Thoracic aorta (tissue), 2 donors: ENCODE results near the gene CCAR1. TPM values are rescaled to one million over a fixed set of nuclear protein-coding genes. Genes with fewer than 3 reads are reported as not detected.
A peak's percentile ranks its signal among the peaks of the same experiment; 100 is the strongest.
"Not testable (repeated sequence)": the region's sequence is repeated elsewhere in the genome, so short reads cannot be mapped to it uniquely, and the experiment has no call there.

Experiments
- ATAC-seq: fragments of 150-250 bp; one replicate; pipeline ENCODE4 v1.8.0; 2017; ENCODE audit warnings: low read depth; ENCODE audit not compliant: insufficient number of reproducible peaks, low FRiP score
- DNase-seq: peaks from one replicate; pipeline ENCODE4 v3.0.0-alpha.2; 2020; ENCODE audit warnings: low spot score
- H3K27ac ChIP-seq, 2 donors: fragments of 200-600 bp; sonication (generic); 1 replicate in 1 of 2; 2 replicates in 1 of 2; pipeline ENCODE4 v1.5.1; 2016; ENCODE audit warnings: mild to moderate bottlenecking in 2 of 2, moderate library complexity in 2 of 2
- H3K27me3 ChIP-seq: fragments of 200-600 bp; sonication (generic); replicated peaks from 2 replicates; pipeline ENCODE4 v1.6.0; 2016; ENCODE audit warnings: mild to moderate bottlenecking; ENCODE audit not compliant: insufficient read depth
- H3K36me3 ChIP-seq: fragments of 200-600 bp; sonication (generic); one replicate; pipeline ENCODE4 v1.5.1; 2016
- H3K4me1 ChIP-seq, 2 donors: fragments of 200-600 bp; sonication (generic); 1 replicate in 1 of 2; 2 replicates in 1 of 2; pipeline versions ENCODE4 v1.5.1 to v1.6.0; 2016; ENCODE audit warnings: low read depth in 2 of 2, mild to moderate bottlenecking in 1 of 2; ENCODE audit not compliant: control insufficient read depth in 1 of 2
- H3K4me3 ChIP-seq: fragments of 200-600 bp; sonication (generic); 2 replicates; pipeline ENCODE4 v1.5.1; 2016; ENCODE audit warnings: mild to moderate bottlenecking
- H3K9me3 ChIP-seq: fragments of 200-600 bp; sonication (generic); 2 replicates; pipeline ENCODE4 v1.5.1; 2016
- CTCF ChIP-seq: fragments of 200-600 bp; sonication (generic); IDR thresholded peaks from one replicate; pipeline ENCODE4 v1.5.1; 2019; ENCODE audit warnings: antibody characterized with exemption
- total RNA-seq, 2 donors: library from RNA; depleted of rRNA; stranded (reverse); fragments of >200 nt; gene quantifications; one replicate each; pipeline versions ENCODE4 v1.1.0 to v1.2.3, GENCODE V29; 2016

CCAR1 gene
- total RNA-seq, 2 donors from 2014 or later, result 48.6 to 86.9 TPM

- Histone ChIP-seq H3K27me3 (no peaks in the 10 kb centered on the region), H3K27ac (no peak overlapping the region), H3K4me3 (no peak overlapping the region), H3K4me1 (peaks cover 0 to 7% of the 10 kb centered on the region in 2 donors), H3K36me3 (no peaks in the 10 kb centered on the region), H3K9me3 (no peaks in the 10 kb centered on the region)
- DNase-seq (no peak), ATAC-seq (no peak)
- no peak for TF ChIP-seq CTCF
Observed at GRCh38 chr10:68816796-68817412, 95.9 kb downstream of the CCAR1 start.

- H3K27ac ChIP-seq, H3K9me3 ChIP-seq, H3K4me1 ChIP-seq, H3K36me3 ChIP-seq, H3K27me3 ChIP-seq, ATAC-seq, H3K4me3 ChIP-seq, DNase-seq: not testable (repeated sequence)
Observed at GRCh38 chr10:68820359-68820758, 99.3 kb downstream of the CCAR1 start.

GRCh38 chr10:68822626-68823025, 101.6 kb downstream of the CCAR1 start:
- H3K4me3 ChIP-seq, DNase-seq, H3K4me1 ChIP-seq, H3K9me3 ChIP-seq, H3K27me3 ChIP-seq, ATAC-seq, H3K27ac ChIP-seq, H3K36me3 ChIP-seq: not testable (repeated sequence)

DNA sequence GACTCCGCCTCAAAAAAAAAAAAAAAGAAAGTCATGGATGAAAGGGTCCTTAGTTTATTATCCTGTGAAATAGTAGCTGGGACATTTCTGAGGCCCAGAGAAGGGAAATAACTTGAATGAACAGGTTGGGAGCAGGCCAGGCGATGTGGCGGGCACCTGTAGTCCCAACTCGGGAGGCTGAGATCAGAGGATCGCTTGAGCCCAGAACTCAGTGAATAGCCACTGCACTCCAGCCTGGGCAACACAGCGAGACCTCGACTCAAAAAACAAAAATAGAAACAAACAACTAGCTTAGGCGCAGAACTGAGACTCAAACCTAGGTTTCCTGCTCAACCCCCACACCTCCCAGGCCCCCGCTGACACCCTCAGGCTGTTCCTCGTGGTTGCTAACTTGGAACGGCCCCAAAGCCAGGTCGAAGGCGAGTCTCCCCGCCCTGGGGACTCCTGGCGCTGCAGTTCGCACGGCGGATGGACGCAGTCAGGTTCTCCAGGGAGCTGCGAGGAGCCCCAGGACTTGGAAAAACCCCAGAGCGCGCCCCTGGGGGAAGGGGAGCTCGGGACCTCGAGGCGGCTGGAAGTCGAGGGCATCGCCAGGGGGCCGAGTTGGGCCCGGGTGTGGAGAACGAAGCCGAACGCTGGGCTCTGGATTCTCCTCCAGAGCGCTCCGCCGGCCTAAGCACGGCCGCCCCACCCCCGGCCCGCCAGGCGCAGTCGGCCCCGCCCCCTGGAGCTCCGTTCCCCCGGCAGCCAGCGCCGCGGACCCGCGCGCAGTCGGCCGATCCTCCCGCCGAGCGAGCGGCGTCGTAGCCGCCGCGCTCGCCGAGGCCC, 105.9 kb downstream of the CCAR1 start, which contains the start of gene STOX1:
Gene STOX1, plus strand, starts transcription at position 768 of the 828 bp plus-strand sequence. CDS start 93 bp downstream, outside the sequence.
- H3K4me1 ChIP-seq, result peaks cover 4 to 6% of the 10 kb centered on the region in 2 donors
- DNase-seq (no peak), ATAC-seq (no peak)
- no peak within 1 kb of the TSS for H3K27ac ChIP-seq
- no peak for TF ChIP-seq CTCF
- H3K4me3 ChIP-seq, result peak within 1 kb of the TSS; percentile 71
- no peaks in the 10 kb centered on the region for H3K27me3 ChIP-seq
- H3K9me3 ChIP-seq, result no peaks in the 10 kb centered on the region
- H3K36me3 ChIP-seq, result no peaks in the 10 kb centered on the region

- not testable (repeated sequence) for H3K4me1 ChIP-seq, H3K27me3 ChIP-seq, H3K9me3 ChIP-seq, H3K27ac ChIP-seq, H3K36me3 ChIP-seq, DNase-seq, ATAC-seq
- H3K4me3 ChIP-seq, result peak overlapping the region; percentile 71
Observed at GRCh38 chr10:68827592-68827959, 106.5 kb downstream of the CCAR1 start.

DNA sequence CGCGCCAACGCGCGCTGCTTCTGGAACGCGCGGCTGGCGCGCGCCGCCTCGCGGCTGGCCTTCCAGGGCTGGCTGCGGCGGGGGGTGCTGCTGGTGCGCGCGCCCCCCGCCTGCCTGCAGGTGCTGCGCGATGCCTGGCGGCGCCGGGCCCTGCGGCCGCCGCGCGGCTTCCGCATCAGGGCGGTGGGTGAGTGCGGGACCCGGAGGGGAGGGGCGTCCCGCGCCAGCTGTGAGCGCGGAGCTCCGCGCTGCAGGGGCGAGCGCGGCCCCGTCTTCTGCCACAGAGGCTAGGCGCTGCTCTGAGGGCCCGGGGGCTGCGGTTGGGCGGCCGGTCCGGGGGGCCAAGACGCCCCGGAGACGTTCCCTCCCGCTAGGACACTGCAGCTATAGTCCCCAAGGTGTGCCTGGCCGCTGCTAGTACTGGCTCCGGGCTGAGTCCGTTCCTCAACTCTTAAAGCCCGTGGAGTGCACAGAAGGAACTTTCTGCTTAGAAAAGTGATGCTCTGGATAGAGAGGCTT, 107.1 kb downstream of the CCAR1 start:
- H3K4me1 ChIP-seq, H3K9me3 ChIP-seq, H3K36me3 ChIP-seq, DNase-seq, ATAC-seq, H3K27me3 ChIP-seq, H3K27ac ChIP-seq: not testable (repeated sequence)
- H3K4me3 ChIP-seq, result peak overlapping the region; percentile 62

GRCh38 chr10:68828833-68829232, 107.8 kb downstream of the CCAR1 start:
- Histone ChIP-seq H3K9me3 (no peaks in the 10 kb centered on the region), H3K27me3 (no peaks in the 10 kb centered on the region), H3K4me3 (no peak overlapping the region), H3K36me3 (no peaks in the 10 kb centered on the region), H3K27ac (no peak overlapping the region), H3K4me1 (peaks cover 4 to 6% of the 10 kb centered on the region in 2 donors)
- no peak for ATAC-seq
- no peak for DNase-seq
- TF ChIP-seq CTCF, result no peak
